Transverse colon (tissue), 3 donors: ENCODE results near the gene PFKFB1.

Source experiments
- CTCF ChIP-seq, 5 experiments: fragments of 200-600 bp in 3 of 5; fragments of 450-650 bp in 2 of 5; sonication (generic) in 3 of 5; IDR thresholded peaks; 1 replicate in 2 of 5; 2 replicates in 3 of 5; pipeline ENCODE4 v1.5.1; 2016 to 2017; ENCODE audit warnings: antibody characterized with exemption in 5 of 5, inconsistent platforms in 3 of 5, mild to moderate bottlenecking in 2 of 5, moderate library complexity in 1 of 5
- EP300 ChIP-seq: sonication (generic); formaldehyde crosslinking; IDR thresholded peaks from one replicate; pipeline ENCODE4 v1.6.1; 2017; ENCODE audit warnings: antibody characterized with exemption, low read depth
- POLR2A ChIP-seq: fragments of 450-650 bp; IDR thresholded peaks from one replicate; pipeline ENCODE4 v1.6.1; 2016; ENCODE audit warnings: antibody characterized with exemption, mild to moderate bottlenecking, moderate library complexity

- TF ChIP-seq CTCF (IDR thresholded peaks at IDR 0.05) (no peak), POLR2A (no peak), EP300 (no peak)
Measured at GRCh38 chrX:54994099-54994498, at the start of gene PFKFB1.
